GM12872 (cell line): Measurements from ENCODE around the gene SLC2A11.

Source experiments
- TF ChIP-seq, protein P1 (sequence below): IDR thresholded peaks from 3 replicates; pipeline ENCODE4 v1.5.1; 2011; ENCODE audit warnings: low read depth, mild to moderate bottlenecking, low read length, moderate library complexity; ENCODE audit not compliant: insufficient read depth

The SLC2A11 gene

DNA sequence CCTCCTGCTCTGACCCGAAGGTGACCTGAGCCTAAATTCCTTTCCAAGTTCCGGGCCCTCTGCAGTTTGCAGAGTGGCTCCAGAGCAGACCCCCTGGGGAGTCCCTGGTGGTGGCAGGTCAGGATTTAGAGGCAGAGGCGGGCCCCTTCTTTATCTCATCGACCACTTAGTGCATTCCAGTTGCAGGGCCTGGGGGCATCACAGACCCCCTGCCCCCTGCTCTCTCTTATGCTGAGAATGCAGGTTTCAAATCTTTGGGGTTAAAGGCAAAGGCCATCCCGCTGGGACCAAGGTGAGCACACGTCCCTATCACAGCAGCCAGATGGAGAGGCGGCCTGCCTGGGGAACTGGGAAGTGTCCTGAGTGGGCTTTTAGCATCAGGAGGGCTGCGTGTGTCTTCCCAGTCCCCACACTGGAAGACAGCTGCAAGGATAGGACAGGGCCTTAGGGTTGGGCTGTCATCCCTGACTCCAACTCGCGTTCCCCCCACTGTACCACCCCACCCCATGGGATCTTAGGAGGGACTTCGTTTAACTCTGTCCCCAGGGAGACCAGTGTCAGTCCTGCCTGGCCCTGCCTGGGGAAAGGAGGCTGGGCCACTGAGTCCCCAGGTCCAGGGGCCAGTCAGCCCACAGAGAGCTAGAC, 30.2 kb upstream of the SLC2A11 start:
- TF ChIP-seq, protein P1, sequence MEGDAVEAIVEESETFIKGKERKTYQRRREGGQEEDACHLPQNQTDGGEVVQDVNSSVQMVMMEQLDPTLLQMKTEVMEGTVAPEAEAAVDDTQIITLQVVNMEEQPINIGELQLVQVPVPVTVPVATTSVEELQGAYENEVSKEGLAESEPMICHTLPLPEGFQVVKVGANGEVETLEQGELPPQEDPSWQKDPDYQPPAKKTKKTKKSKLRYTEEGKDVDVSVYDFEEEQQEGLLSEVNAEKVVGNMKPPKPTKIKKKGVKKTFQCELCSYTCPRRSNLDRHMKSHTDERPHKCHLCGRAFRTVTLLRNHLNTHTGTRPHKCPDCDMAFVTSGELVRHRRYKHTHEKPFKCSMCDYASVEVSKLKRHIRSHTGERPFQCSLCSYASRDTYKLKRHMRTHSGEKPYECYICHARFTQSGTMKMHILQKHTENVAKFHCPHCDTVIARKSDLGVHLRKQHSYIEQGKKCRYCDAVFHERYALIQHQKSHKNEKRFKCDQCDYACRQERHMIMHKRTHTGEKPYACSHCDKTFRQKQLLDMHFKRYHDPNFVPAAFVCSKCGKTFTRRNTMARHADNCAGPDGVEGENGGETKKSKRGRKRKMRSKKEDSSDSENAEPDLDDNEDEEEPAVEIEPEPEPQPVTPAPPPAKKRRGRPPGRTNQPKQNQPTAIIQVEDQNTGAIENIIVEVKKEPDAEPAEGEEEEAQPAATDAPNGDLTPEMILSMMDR = no peak

DNA sequence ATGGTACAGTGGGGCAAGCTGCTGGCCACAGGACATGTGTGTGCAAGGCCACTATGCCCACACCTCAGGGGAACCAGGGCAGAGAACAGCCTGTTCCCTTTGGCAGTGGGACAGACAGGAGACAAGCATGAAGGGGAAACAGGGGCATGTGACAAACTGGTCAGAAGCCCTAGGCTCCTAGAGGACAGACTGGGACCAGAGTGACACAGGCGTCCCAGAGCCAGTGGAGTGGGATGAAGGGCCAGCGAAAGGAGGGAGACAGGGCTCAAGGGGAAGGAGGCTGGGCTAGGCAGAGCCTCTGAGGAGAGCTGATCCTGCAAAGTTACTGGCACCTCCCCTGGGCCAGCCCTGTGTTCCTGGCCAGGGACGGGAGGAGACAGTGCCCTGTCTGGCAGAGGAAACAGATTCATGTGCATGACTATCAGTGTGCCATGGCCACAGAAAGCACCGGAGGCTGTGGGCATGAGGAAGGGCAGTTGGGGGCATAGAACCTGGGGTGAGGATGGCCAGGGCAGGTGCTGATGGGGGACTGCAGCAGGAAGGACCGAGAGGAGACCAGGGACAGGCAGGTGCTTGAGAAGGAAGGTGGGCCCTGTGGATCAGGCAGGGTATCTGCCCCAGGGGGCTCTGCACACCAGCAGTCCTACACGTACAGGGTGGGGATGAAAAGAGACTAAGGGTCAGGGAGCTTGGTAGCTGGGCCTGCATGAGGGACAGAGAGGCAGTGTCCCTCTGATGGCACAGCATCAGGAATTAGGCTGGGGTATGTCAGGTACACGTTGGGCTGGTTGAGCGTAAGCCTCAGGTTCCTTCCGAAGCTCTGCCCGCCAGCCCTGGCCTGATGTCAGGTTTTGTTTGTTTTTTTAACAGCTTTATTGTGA, 28.6 kb upstream of the SLC2A11 start:
- TF ChIP-seq, protein P1 = no peak

DNA sequence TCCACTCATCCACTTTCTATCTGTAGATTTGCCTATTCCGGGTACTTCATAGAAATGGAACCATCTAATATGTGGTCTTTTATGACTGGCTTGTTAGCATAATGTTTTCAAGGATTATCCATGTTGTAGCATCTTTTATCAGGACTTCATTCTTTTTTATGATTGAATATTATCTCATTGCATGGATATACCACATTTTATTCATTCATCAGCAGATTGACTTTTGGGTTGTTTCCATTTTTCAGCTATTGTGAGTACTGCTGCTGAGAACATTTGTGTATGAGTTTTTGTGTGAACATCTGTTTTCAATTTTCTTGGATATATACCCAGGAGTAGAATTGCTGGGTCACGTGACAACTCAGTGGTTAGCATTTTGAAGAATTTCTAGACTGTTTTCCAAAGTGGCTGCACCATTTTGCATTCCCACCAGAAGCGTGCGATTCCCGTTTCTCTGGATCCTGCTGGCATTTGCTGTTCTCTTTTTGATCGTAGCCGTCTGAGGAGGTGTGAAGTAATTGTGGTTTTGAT, 27.8 kb upstream of the SLC2A11 start:
- TF ChIP-seq, protein P1 = no peak

DNA sequence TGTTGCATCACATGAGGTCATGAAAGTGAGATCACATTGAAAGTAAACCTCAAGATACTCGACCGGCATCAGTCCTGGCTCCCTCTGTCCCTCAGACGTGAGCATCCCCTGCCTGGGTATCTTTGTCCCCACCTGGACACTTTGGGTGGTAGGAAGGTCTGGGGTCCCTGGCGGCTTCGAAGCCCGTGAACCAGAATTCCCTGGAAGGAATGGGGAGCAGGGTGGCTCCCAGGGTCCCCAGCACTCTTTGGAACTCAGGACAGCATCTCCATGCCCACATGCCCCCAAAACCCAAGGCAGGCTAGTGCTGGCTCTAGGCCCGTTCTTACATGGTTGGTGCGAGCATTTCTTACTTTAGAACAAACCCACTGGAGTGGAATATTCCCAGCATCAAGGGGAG, 26.4 kb upstream of the SLC2A11 start:
- TF ChIP-seq, protein P1 = no peak

DNA sequence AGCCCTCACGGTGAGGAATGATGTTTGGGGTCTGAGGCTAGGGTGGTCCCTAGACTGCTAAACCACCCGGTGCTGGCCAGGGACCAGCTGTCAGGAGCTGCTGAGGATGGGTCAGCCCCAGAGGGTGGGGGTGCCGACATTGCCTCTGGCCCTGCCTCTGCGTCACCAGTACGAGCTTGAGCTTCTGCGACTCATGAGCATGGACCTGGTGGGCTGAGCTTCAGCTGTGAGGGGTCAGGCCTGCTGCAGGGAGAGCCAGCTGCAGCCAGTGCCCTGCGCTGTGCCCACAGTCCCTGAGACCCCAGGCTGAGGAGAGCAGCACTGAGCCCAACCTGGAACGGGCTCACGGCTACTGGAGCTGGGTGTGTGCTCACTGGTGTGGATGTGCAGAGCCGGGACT, 25.9 kb upstream of the SLC2A11 start:
- TF ChIP-seq, protein P1 = no peak

DNA sequence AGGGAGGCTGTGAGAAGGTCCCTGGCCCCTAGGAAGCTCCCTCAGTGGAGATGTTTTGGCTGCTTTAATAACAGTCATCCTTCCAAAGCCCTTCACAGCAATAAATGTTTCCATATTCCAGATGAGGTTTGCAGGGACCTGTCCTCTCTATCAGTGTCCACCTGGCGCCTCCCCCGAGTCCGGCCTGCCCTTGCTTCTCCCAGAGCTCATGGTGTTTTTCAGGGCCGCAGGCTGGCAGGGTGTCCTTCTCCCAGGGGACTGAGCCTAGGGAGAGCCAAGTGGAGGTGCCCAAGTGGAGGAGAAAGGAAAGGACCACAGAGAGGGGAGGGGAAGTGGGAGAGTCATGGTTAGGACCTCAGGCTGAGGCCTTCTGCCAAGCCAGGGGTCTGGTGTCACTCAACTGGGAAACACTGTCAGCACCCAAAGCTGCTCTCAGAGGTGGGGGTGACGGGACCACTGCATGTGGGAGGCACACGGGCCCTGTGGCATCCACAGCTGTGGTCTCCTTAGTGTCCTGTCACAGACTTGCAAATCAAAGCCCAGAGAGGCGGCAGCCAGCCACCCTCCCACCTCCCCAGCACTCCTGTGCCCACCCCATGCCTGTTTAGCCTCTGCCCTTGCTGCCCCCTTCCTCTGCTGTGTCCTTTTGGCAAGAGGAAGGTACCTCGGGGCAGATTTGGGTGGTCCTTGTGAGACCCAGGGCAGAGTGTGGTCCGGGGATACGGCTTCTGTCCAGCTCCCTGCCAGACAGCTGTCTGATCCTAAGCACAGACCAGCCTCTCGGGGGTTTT, 25.3 kb upstream of the SLC2A11 start:
- TF ChIP-seq, protein P1 = no peak
